OCI-LY1 (cell line): ENCODE data around the gene P4HA2.

Source experiments
- H2AFZ ChIP-seq: fragments of 200-600 bp; sonication (generic), shearing (Covaris generic); 2 replicates; pipeline ENCODE4 v1.6.0; 2014; ENCODE audit warnings: antibody characterized with exemption, mild to moderate bottlenecking, low read length
- H3F3A ChIP-seq: fragments of 200-600 bp; sonication (generic), shearing (Covaris generic); 2 replicates; pipeline ENCODE4 v1.6.0; 2014; ENCODE audit warnings: mild to moderate bottlenecking, antibody characterized with exemption, low read length, moderate library complexity; ENCODE audit not compliant: insufficient read depth
- H3K27ac ChIP-seq: fragments of 200-600 bp; sonication (generic); 2 replicates; pipeline ENCODE4 v1.5.1; 2014; ENCODE audit warnings: low read length, mixed run types, mild to moderate bottlenecking, low read depth; ENCODE audit not compliant: poor library complexity, severe bottlenecking
- H3K27me3 ChIP-seq: fragments of 200-600 bp; sonication (generic); 2 replicates; pipeline ENCODE4 v1.6.0; 2014; ENCODE audit warnings: antibody characterized with exemption, mild to moderate bottlenecking, low read length, moderate library complexity; ENCODE audit not compliant: insufficient read depth
- H3K36me3 ChIP-seq: fragments of 200-600 bp; sonication (generic); 2 replicates; pipeline ENCODE4 v1.6.1; 2014; ENCODE audit warnings: mild to moderate bottlenecking, antibody characterized with exemption, low read length, moderate library complexity, mixed read lengths; ENCODE audit not compliant: insufficient read depth
- H3K4me1 ChIP-seq: fragments of 200-600 bp; sonication (generic); 2 replicates; pipeline ENCODE4 v1.5.1; 2014; ENCODE audit warnings: mild to moderate bottlenecking, low read length, moderate library complexity; ENCODE audit not compliant: insufficient read depth, severe bottlenecking
- H3K4me2 ChIP-seq: fragments of 200-600 bp; sonication (generic), shearing (Covaris generic); 2 replicates; pipeline ENCODE4 v1.6.1; 2014; ENCODE audit warnings: low read length
- H3K4me3 ChIP-seq: fragments of 200-600 bp; sonication (generic); 2 replicates; pipeline ENCODE4 v1.5.1; 2014; ENCODE audit warnings: low read length, low read depth, mild to moderate bottlenecking, mixed read lengths; ENCODE audit not compliant: poor library complexity, severe bottlenecking
- H3K79me2 ChIP-seq: fragments of 200-600 bp; shearing (Covaris generic); 2 replicates; pipeline ENCODE4 v1.6.1; 2016; ENCODE audit warnings: mixed run types, low read length, mixed read lengths; ENCODE audit not compliant: insufficient read depth
- H3K9ac ChIP-seq: fragments of 200-600 bp; sonication (generic), shearing (Covaris generic); 2 replicates; pipeline ENCODE4 v1.6.1; 2014; ENCODE audit warnings: mild to moderate bottlenecking, low read length, mixed read lengths
- H3K9me2 ChIP-seq: fragments of 200-600 bp; sonication (generic), shearing (Covaris generic); 2 replicates; pipeline ENCODE4 v1.6.1; 2014; ENCODE audit warnings: low read depth, mild to moderate bottlenecking, low read length, mixed read lengths
- H3K9me3 ChIP-seq: fragments of 200-600 bp; shearing (Covaris generic); 2 replicates; pipeline ENCODE4 v1.6.1; 2014; ENCODE audit warnings: low read length, mixed read lengths
- H4K20me1 ChIP-seq: fragments of 200-600 bp; sonication (generic), shearing (Covaris generic); 2 replicates; pipeline ENCODE4 v1.6.0; 2016; ENCODE audit warnings: mild to moderate bottlenecking, low read length; ENCODE audit not compliant: insufficient read depth
- CTCF ChIP-seq: fragments of 200-600 bp; sonication (generic), shearing (Covaris generic); IDR thresholded peaks from 2 replicates; pipeline ENCODE4 v1.5.1; 2017; ENCODE audit warnings: mild to moderate bottlenecking, antibody characterized with exemption, low read length, moderate library complexity, mixed read lengths
- EZH2 ChIP-seq: fragments of 200-600 bp; sonication (generic), shearing (Covaris generic); IDR thresholded peaks from 2 replicates; pipeline ENCODE4 v1.8.0; 2017; ENCODE audit warnings: borderline replicate concordance, mixed run types, mild to moderate bottlenecking, antibody characterized with exemption, low read length, moderate library complexity, mixed read lengths

Gene P4HA2

GRCh38 chr5:132265336-132266030 is 37.8 kb upstream of the P4HA2 start:
- Histone ChIP-seq H3K9me3 (no peaks in the 10 kb centered on the region), H3K36me3 (no peaks in the 10 kb centered on the region), H3K4me3 (no peak overlapping the region), H2AFZ (no peak overlapping the region), H3K4me2 (no peak overlapping the region), H3K9me2 (no peaks in the 10 kb centered on the region), H3K4me1 (no peaks in the 10 kb centered on the region), H3K27me3 (no peaks in the 10 kb centered on the region), H3F3A (no peaks in the 10 kb centered on the region), H4K20me1 (no peaks in the 10 kb centered on the region), H3K9ac (no peak overlapping the region), H3K27ac (no peak overlapping the region), H3K79me2 (no peaks in the 10 kb centered on the region)
- no peak for TF ChIP-seq EZH2
- no peak for TF ChIP-seq CTCF

DNA sequence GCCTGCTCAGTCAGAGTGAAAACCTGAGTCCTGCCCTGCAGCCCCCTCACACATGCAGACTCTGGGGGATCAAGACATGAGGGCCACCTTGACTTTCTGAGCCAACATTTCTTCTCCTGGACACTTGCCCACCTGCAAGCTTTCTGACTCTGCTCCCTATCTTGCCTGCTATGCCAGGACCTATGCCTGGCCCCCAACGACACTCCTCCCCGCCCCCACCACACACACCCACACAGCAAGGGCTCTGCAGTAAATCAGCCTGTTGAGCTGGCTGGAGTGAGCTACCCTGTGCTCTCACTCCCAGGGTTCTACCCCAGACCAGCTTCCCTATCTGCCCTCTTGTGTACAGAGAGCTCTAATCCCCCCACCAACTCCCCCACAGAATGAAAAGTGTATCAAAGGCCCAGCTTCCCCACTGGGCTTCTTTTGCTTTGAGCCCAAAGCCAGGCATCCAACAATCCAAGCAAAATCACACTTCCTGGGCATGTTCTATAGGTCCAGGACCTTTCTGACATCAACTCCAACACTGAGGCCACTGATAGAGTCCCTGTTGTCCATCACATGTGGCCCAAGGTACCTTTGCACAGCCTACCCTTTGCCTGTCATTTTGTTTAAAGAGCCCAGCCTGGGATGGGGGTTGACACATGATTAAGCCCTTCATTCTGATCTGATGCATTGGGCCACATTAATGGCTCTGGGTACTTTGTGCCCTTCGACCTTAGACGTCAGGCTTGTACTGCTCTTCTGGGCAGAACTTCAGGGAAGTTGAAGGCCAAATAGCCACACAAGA is 37.1 kb upstream of the P4HA2 start:
- Histone ChIP-seq H3K9me2 (no peaks in the 10 kb centered on the region), H3K27ac (no peak overlapping the region), H2AFZ (no peak overlapping the region), H3K9ac (no peak overlapping the region), H4K20me1 (no peaks in the 10 kb centered on the region), H3K36me3 (no peaks in the 10 kb centered on the region), H3F3A (no peaks in the 10 kb centered on the region), H3K79me2 (no peaks in the 10 kb centered on the region), H3K9me3 (no peaks in the 10 kb centered on the region), H3K4me1 (no peaks in the 10 kb centered on the region), H3K4me3 (no peak overlapping the region), H3K4me2 (no peak overlapping the region), H3K27me3 (no peaks in the 10 kb centered on the region)
- TF ChIP-seq CTCF (no peak), EZH2 (no peak)

- Histone ChIP-seq H3K4me1 (no peaks in the 10 kb centered on the region), H3K9me3 (no peaks in the 10 kb centered on the region), H3K36me3 (no peaks in the 10 kb centered on the region), H3K79me2 (no peaks in the 10 kb centered on the region), H3K4me2 (no peak overlapping the region), H3K27me3 (no peaks in the 10 kb centered on the region), H4K20me1 (no peaks in the 10 kb centered on the region), H3K9me2 (no peaks in the 10 kb centered on the region), H3K4me3 (no peak overlapping the region), H3F3A (no peaks in the 10 kb centered on the region), H3K9ac (no peak overlapping the region), H3K27ac (no peak overlapping the region), H2AFZ (no peak overlapping the region)
- TF ChIP-seq EZH2 (no peak), CTCF (no peak)
Measured at GRCh38 chr5:132263548-132264261, 36.1 kb upstream of the P4HA2 start.
